SKM-1 treated with dmso at 0.1 percent for 144 hours (cell line): ENCODE results near the gene FIP1L1.
"Not testable (repeated sequence)": the region's sequence is repeated elsewhere in the genome, so short reads cannot be mapped to it uniquely, and the experiment has no call there.

Experiments used
- DNase-seq: peaks from one replicate; lab custom pipeline; 2025; ENCODE audit not compliant: unreplicated experiment; lab: John Stamatoyannopoulos, UW

Gene FIP1L1

GRCh38 chr4:53377319-53378170 lies at the start of gene FIP1L1:
TSS of gene FIP1L1 (plus strand) at chr4:53377641. CDS start at chr4:53377839, 198 bp downstream.
- peak; percentile 86 for DNase-seq

GRCh38 chr4:53334916-53335315 lies 42.5 kb upstream of the FIP1L1 start:
- not testable (repeated sequence) for DNase-seq

GRCh38 chr4:53340145-53340544 lies 37.3 kb upstream of the FIP1L1 start:
- not testable (repeated sequence) for DNase-seq

- not testable (repeated sequence) for DNase-seq
Observed at GRCh38 chr4:53346392-53346791, 31.0 kb upstream of the FIP1L1 start.

- no peak for DNase-seq
Observed at GRCh38 chr4:53346920-53347852, 30.3 kb upstream of the FIP1L1 start.

- DNase-seq, result no peak
Observed at GRCh38 chr4:53348046-53348445, 29.4 kb upstream of the FIP1L1 start.

- DNase-seq, result no peak
Observed at GRCh38 chr4:53349091-53349491, 28.4 kb upstream of the FIP1L1 start.

- DNase-seq, result no peak
Observed at GRCh38 chr4:53354012-53354722, 23.3 kb upstream of the FIP1L1 start.

GRCh38 chr4:53355930-53356521 lies 21.4 kb upstream of the FIP1L1 start:
- no peak for DNase-seq

GRCh38 chr4:53361451-53361850 lies 16.0 kb upstream of the FIP1L1 start:
- DNase-seq, result no peak

GRCh38 chr4:53362093-53362492 lies 15.3 kb upstream of the FIP1L1 start:
- no peak for DNase-seq

- DNase-seq, result no peak
Observed at GRCh38 chr4:53364624-53365023, 12.8 kb upstream of the FIP1L1 start.

- DNase-seq, result peak; percentile 27
Observed at GRCh38 chr4:53365121-53365485, 12.3 kb upstream of the FIP1L1 start.

GRCh38 chr4:53365486-53366300 lies 11.7 kb upstream of the FIP1L1 start, which contains the start of gene SCFD2:
TSS of gene SCFD2 (minus strand) at chr4:53366061.
- peak; percentile 97 for DNase-seq

GRCh38 chr4:53366301-53366716 lies 11.1 kb upstream of the FIP1L1 start:
- DNase-seq, result no peak

GRCh38 chr4:53367721-53368120 lies 9.7 kb upstream of the FIP1L1 start:
- no peak for DNase-seq

- no peak for DNase-seq
Observed at GRCh38 chr4:53371049-53371448, 6.4 kb upstream of the FIP1L1 start.

GRCh38 chr4:53371843-53372521 lies 5.5 kb upstream of the FIP1L1 start:
- DNase-seq, result no peak

- no peak for DNase-seq
Observed at GRCh38 chr4:53374777-53375258, 2.6 kb upstream of the FIP1L1 start.
